ENCODE results near the gene LHX3. TPM values are rescaled to one million over a fixed set of nuclear protein-coding genes. Genes with fewer than 3 reads are reported as not detected.

The LHX3 gene
- total and polyA plus RNA-seq, 2 donors from 2014 or later: not detected

GRCh38 chr9:136230365-136230764 lies 25.4 kb upstream of the LHX3 start:
- intact Hi-C loops (cut with DNase I): no loop called here
- Histone ChIP-seq H3K4me3 (ENCODE audit: low read length in 3 of 3) (no peak overlapping the region), H3K27me3 (ENCODE audit: control insufficient read depth, insufficient read depth, low read length) (no peaks in the 10 kb centered on the region), H3K4me1 (ENCODE audit: control insufficient read depth in 2 of 3, insufficient read depth in 2 of 3, low read depth in 1 of 3, low read length in 3 of 3) (no peaks in the 10 kb centered on the region), H3K9me3 (ENCODE audit: control insufficient read depth in 2 of 3, insufficient read depth in 1 of 3, low read length in 3 of 3) (no peaks in the 10 kb centered on the region), H3K27ac (ENCODE audit: low read depth in 2 of 2, low read length in 2 of 2) (no peak overlapping the region), H3K36me3 (ENCODE audit: control insufficient read depth in 2 of 3, insufficient read depth in 3 of 3, low read length in 3 of 3) (peaks cover 0 to 4% (median 0%) of the 10 kb centered on the region in 3 donors), H3K9ac (ENCODE audit: low read length in 3 of 3) (no peak overlapping the region)
- DNase-seq: no peak
- TF ChIP-seq CTCF (IDR thresholded peaks at IDR 0.05; ENCODE audit: borderline replicate concordance, extremely low read depth, insufficient read depth): no peak
- FAIRE-seq: no peak

GRCh38 chr9:136229096-136230065 lies 24.5 kb upstream of the LHX3 start:
- Histone ChIP-seq H3K36me3 (ENCODE audit: control insufficient read depth in 2 of 3, insufficient read depth in 3 of 3, low read length in 3 of 3) (peaks cover 0 to 4% (median 0%) of the 10 kb centered on the region in 3 donors), H3K9me3 (ENCODE audit: control insufficient read depth in 2 of 3, insufficient read depth in 1 of 3, low read length in 3 of 3) (no peaks in the 10 kb centered on the region), H3K27ac (ENCODE audit: low read depth in 2 of 2, low read length in 2 of 2) (no peak overlapping the region), H3K27me3 (ENCODE audit: control insufficient read depth, insufficient read depth, low read length) (no peaks in the 10 kb centered on the region), H3K4me1 (ENCODE audit: control insufficient read depth in 2 of 3, insufficient read depth in 2 of 3, low read depth in 1 of 3, low read length in 3 of 3) (no peaks in the 10 kb centered on the region), H3K4me3 (ENCODE audit: low read length in 3 of 3) (no peak overlapping the region), H3K9ac (ENCODE audit: low read length in 3 of 3) (no peak overlapping the region)
- TF ChIP-seq CTCF (IDR thresholded peaks at IDR 0.05; ENCODE audit: borderline replicate concordance, extremely low read depth, insufficient read depth): no peak
- no peak for DNase-seq
- no peak for FAIRE-seq
- intact Hi-C loops (cut with DNase I): no loop called here

GRCh38 chr9:136228107-136228875 lies 23.4 kb upstream of the LHX3 start:
- FAIRE-seq (no peak), DNase-seq (no peak)
- Histone ChIP-seq H3K4me1 (ENCODE audit: control insufficient read depth in 2 of 3, insufficient read depth in 2 of 3, low read depth in 1 of 3, low read length in 3 of 3) (no peaks in the 10 kb centered on the region), H3K27me3 (ENCODE audit: control insufficient read depth, insufficient read depth, low read length) (no peaks in the 10 kb centered on the region), H3K27ac (ENCODE audit: low read depth in 2 of 2, low read length in 2 of 2) (no peak overlapping the region), H3K9ac (ENCODE audit: low read length in 3 of 3) (no peak overlapping the region), H3K4me3 (ENCODE audit: low read length in 3 of 3) (no peak overlapping the region), H3K36me3 (ENCODE audit: control insufficient read depth in 2 of 3, insufficient read depth in 3 of 3, low read length in 3 of 3) (peaks cover 0 to 4% (median 0%) of the 10 kb centered on the region in 3 donors), H3K9me3 (ENCODE audit: control insufficient read depth in 2 of 3, insufficient read depth in 1 of 3, low read length in 3 of 3) (no peaks in the 10 kb centered on the region)
- intact Hi-C loops (cut with DNase I): no loop called here
- no peak for TF ChIP-seq CTCF (IDR thresholded peaks at IDR 0.05; ENCODE audit: borderline replicate concordance, extremely low read depth, insufficient read depth)
